Measurements from ENCODE around the gene GPSM1. TPM values are rescaled to one million over a fixed set of nuclear protein-coding genes. Genes with fewer than 3 reads are reported as not detected.
"Not testable (repeated sequence)": the region's sequence is repeated elsewhere in the genome, so short reads cannot be mapped to it uniquely, and the experiment has no call there.

The GPSM1 gene
- total RNA-seq, 1 donor from 2014 or later, result 35.4 TPM

- DNase-seq (ENCODE audit: extremely low spot score in 2 of 2), result no peak
- H3K36me3 ChIP-seq, result no peaks in the 10 kb centered on the region
- no peak overlapping the region for H3K27ac ChIP-seq
- no peaks in the 10 kb centered on the region for H3K9me3 ChIP-seq
- intact Hi-C loops (cut with DNase I), result no loop called here
- H3K4me1 ChIP-seq, result peaks cover 45% of the 10 kb centered on the region
- H3K4me3 ChIP-seq, result no peak overlapping the region
- no peaks in the 10 kb centered on the region for H3K27me3 ChIP-seq
- TF ChIP-seq POLR2AphosphoS5 (IDR thresholded peaks at IDR 0.05; ENCODE audit: insufficient read depth in 1 of 2, low read depth in 1 of 2), result no peak
These were observed 21.4 kb downstream of the GPSM1 start for GRCh38 chr9:136348691-136349090.

GRCh38 chr9:136349546-136349945, 22.2 kb downstream of the GPSM1 start:
- Histone ChIP-seq H3K4me3 (no peak overlapping the region), H3K36me3 (no peaks in the 10 kb centered on the region), H3K27me3 (no peaks in the 10 kb centered on the region), H3K9me3 (no peaks in the 10 kb centered on the region), H3K27ac (no peak overlapping the region), H3K4me1 (peaks cover 50% of the 10 kb centered on the region)
- intact Hi-C loops (cut with DNase I), result no loop called here
- no peak for TF ChIP-seq POLR2A (IDR thresholded peaks at IDR 0.05)
- TF ChIP-seq CTCF (IDR thresholded peaks at IDR 0.05), result no peak
- no peak for TF ChIP-seq POLR2AphosphoS5 (IDR thresholded peaks at IDR 0.05; ENCODE audit: insufficient read depth in 1 of 2, low read depth in 1 of 2)
- no peak for DNase-seq (ENCODE audit: extremely low spot score in 2 of 2)

GRCh38 chr9:136351252-136351800, 24.0 kb downstream of the GPSM1 start:
- Histone ChIP-seq H3K4me1 (peaks cover 36% of the 10 kb centered on the region), H3K36me3 (no peaks in the 10 kb centered on the region), H3K27ac (no peak overlapping the region), H3K9me3 (no peaks in the 10 kb centered on the region), H3K27me3 (no peaks in the 10 kb centered on the region), H3K4me3 (peak overlapping the region in 1 of 2 donors; percentile 20)
- TF ChIP-seq CTCF (IDR thresholded peaks at IDR 0.05) (no peak), POLR2A (IDR thresholded peaks at IDR 0.05) (no peak), POLR2AphosphoS5 (IDR thresholded peaks at IDR 0.05; ENCODE audit: insufficient read depth in 1 of 2, low read depth in 1 of 2) (no peak)
- intact Hi-C loops (cut with DNase I), result no loop called here
- no peak for DNase-seq (ENCODE audit: extremely low spot score in 2 of 2)

GRCh38 chr9:136351868-136352267, 24.5 kb downstream of the GPSM1 start:
- DNase-seq (ENCODE audit: extremely low spot score in 2 of 2); intact Hi-C loops (cut with DNase I); H3K36me3 ChIP-seq; H3K27ac ChIP-seq; H3K9me3 ChIP-seq; H3K27me3 ChIP-seq: not testable (repeated sequence)
- peaks cover 31% of the 10 kb centered on the region for H3K4me1 ChIP-seq
- peak overlapping the region in 1 of 2 donors; percentile 20 for H3K4me3 ChIP-seq

- intact Hi-C loops (cut with DNase I), result no loop called here
- H3K4me3 ChIP-seq, result no peak overlapping the region
- DNase-seq (ENCODE audit: extremely low spot score in 2 of 2), result no peak
- no peaks in the 10 kb centered on the region for H3K36me3 ChIP-seq
- peaks cover 24% of the 10 kb centered on the region for H3K4me1 ChIP-seq
- no peaks in the 10 kb centered on the region for H3K9me3 ChIP-seq
- peak overlapping the region; percentile 7 for H3K27ac ChIP-seq
- no peaks in the 10 kb centered on the region for H3K27me3 ChIP-seq
- TF ChIP-seq CTCF (IDR thresholded peaks at IDR 0.05) (no peak), POLR2AphosphoS5 (IDR thresholded peaks at IDR 0.05; ENCODE audit: insufficient read depth in 1 of 2, low read depth in 1 of 2) (no peak), POLR2A (IDR thresholded peaks at IDR 0.05) (no peak)
These were observed 25.3 kb downstream of the GPSM1 start for GRCh38 chr9:136352682-136353081.

GRCh38 chr9:136353088-136353487, 25.7 kb downstream of the GPSM1 start:
- TF ChIP-seq POLR2AphosphoS5 (IDR thresholded peaks at IDR 0.05; ENCODE audit: insufficient read depth in 1 of 2, low read depth in 1 of 2) (no peak), POLR2A (IDR thresholded peaks at IDR 0.05) (no peak), CTCF (IDR thresholded peaks at IDR 0.05) (no peak)
- Histone ChIP-seq H3K4me3 (no peak overlapping the region), H3K27me3 (no peaks in the 10 kb centered on the region), H3K9me3 (no peaks in the 10 kb centered on the region), H3K4me1 (peaks cover 24% of the 10 kb centered on the region), H3K36me3 (no peaks in the 10 kb centered on the region), H3K27ac (peak overlapping the region; percentile 7)
- intact Hi-C loops (cut with DNase I), result no loop called here
- no peak for DNase-seq (ENCODE audit: extremely low spot score in 2 of 2)
